Body of pancreas (tissue), 4 donors: ENCODE results near the gene KCNJ10. TPM values are rescaled to one million over a fixed set of nuclear protein-coding genes. Genes with fewer than 3 reads are reported as not detected.

Experiments
- ATAC-seq: fragments of 150-250 bp; one replicate; pipeline ENCODE4 v1.9.1; 2016
- DNase-seq, 4 donors: peaks; one replicate each; pipeline ENCODE4 v3.0.0-alpha.2; 2019
- H3K27ac ChIP-seq, 4 donors: fragments of 200-600 bp; sonication (generic); 1 replicate in 3 of 4; 2 replicates in 1 of 4; pipeline versions ENCODE4 v1.5.1 to v1.6.1; 2016 to 2019; ENCODE audit warnings: mild to moderate bottlenecking in 1 of 4, mixed read lengths in 1 of 4, moderate library complexity in 1 of 4
- H3K27me3 ChIP-seq, 2 donors: fragments of 200-600 bp; sonication (generic); one replicate each; pipeline ENCODE4 v1.6.0; 2016; ENCODE audit warnings: mild to moderate bottlenecking in 1 of 2
- H3K36me3 ChIP-seq, 2 donors: fragments of 200-600 bp; sonication (generic); replicated peaks in 1 of 2; 2 replicates each; pipeline ENCODE4 v1.5.1; 2016; ENCODE audit warnings: low read depth in 2 of 2; ENCODE audit not compliant: insufficient read depth in 1 of 2
- H3K4me1 ChIP-seq: fragments of 200-600 bp; sonication (generic); one replicate; pipeline ENCODE4 v1.6.0; 2016
- H3K4me3 ChIP-seq, 2 donors: fragments of 200-600 bp; sonication (generic); 1 replicate in 1 of 2; 2 replicates in 1 of 2; pipeline ENCODE4 v1.5.1; 2016 to 2019
- H3K9me3 ChIP-seq, 3 donors: fragments of 200-600 bp; sonication (generic); 1 replicate in 2 of 3; 2 replicates in 1 of 3; pipeline ENCODE4 v1.5.1; 2016
- POLR2A ChIP-seq, 3 donors: fragments of 450-650 bp; IDR thresholded peaks; one replicate each; pipeline ENCODE4 v1.6.1; 2016; ENCODE audit warnings: antibody characterized with exemption in 3 of 3, mild to moderate bottlenecking in 2 of 3
- WGBS, 2 donors: methylation state at CpG; one replicate each; pipeline ENCODE4 v1.1.5; 2017; 5-methylcytosine and 5-hydroxymethylcytosine counted together
- intact Hi-C: fragments of 100-400 bp; cut with DNase I; formaldehyde crosslinking; loops from one replicate; pipeline ENCODE4 v1.15.1; 2023
- total RNA-seq, 2 donors: library from RNA; depleted of rRNA; stranded (reverse); fragments of >200 nt; gene quantifications; one replicate each; pipeline ENCODE4 v1.1.0, GENCODE V29; 2016
- TF ChIP-seq, protein P1 (sequence below), 7 experiments: fragments of 450-650 bp in 4 of 7; fragments of 200-600 bp in 3 of 7; sonication (generic) in 3 of 7; IDR thresholded peaks; one replicate each; pipeline ENCODE4 v1.5.1; 2016 to 2019; ENCODE audit warnings: antibody characterized with exemption in 7 of 7

Gene KCNJ10
- total RNA-seq, 2 donors from 2014 or later, result not detected

DNA sequence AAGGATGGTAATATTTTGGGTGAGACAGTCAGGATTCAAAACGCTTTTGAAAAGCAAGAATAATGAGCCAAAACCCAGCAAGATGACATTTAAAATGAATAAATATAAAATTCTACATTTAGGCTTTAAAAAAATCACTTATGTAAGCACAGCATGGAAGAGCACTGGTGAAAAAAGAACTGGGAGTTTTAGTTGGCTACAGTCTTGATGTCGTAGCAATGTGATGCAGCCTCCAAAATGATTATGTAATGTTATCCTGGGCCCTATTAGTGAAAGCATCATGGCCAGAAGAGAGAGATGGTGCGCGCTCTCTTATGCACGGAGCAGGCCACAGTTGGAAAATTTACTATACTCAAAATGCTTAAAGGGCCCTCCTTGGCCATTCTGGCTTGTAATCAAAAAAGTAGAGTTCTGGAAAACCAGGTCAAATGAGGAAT is 16.5 kb upstream of the KCNJ10 start:
- H3K27ac ChIP-seq, result no peak overlapping the region
- peaks cover 0 to 5% of the 10 kb centered on the region in 2 donors for H3K36me3 ChIP-seq
- H3K4me1 ChIP-seq, result peaks cover 15% of the 10 kb centered on the region
- ATAC-seq (no peak), DNase-seq (no peak)
- 75% methylated on average over 5 of the region's 5 CpGs for WGBS, 2 donors
- intact Hi-C loops, result loop anchor here (5.0 kb wide), 2 partner anchors 34 to 144 kb away; no protein-coding TSS in a partner anchor
- peaks cover 0 to 2% of the 10 kb centered on the region in 2 donors for H3K27me3 ChIP-seq
- TF ChIP-seq, protein P1, sequence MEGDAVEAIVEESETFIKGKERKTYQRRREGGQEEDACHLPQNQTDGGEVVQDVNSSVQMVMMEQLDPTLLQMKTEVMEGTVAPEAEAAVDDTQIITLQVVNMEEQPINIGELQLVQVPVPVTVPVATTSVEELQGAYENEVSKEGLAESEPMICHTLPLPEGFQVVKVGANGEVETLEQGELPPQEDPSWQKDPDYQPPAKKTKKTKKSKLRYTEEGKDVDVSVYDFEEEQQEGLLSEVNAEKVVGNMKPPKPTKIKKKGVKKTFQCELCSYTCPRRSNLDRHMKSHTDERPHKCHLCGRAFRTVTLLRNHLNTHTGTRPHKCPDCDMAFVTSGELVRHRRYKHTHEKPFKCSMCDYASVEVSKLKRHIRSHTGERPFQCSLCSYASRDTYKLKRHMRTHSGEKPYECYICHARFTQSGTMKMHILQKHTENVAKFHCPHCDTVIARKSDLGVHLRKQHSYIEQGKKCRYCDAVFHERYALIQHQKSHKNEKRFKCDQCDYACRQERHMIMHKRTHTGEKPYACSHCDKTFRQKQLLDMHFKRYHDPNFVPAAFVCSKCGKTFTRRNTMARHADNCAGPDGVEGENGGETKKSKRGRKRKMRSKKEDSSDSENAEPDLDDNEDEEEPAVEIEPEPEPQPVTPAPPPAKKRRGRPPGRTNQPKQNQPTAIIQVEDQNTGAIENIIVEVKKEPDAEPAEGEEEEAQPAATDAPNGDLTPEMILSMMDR (IDR thresholded peaks at IDR 0.05), result no peak
- no peak for TF ChIP-seq POLR2A (IDR thresholded peaks at IDR 0.05)
- H3K9me3 ChIP-seq, result no peaks in the 10 kb centered on the region
- no peak overlapping the region for H3K4me3 ChIP-seq

DNA sequence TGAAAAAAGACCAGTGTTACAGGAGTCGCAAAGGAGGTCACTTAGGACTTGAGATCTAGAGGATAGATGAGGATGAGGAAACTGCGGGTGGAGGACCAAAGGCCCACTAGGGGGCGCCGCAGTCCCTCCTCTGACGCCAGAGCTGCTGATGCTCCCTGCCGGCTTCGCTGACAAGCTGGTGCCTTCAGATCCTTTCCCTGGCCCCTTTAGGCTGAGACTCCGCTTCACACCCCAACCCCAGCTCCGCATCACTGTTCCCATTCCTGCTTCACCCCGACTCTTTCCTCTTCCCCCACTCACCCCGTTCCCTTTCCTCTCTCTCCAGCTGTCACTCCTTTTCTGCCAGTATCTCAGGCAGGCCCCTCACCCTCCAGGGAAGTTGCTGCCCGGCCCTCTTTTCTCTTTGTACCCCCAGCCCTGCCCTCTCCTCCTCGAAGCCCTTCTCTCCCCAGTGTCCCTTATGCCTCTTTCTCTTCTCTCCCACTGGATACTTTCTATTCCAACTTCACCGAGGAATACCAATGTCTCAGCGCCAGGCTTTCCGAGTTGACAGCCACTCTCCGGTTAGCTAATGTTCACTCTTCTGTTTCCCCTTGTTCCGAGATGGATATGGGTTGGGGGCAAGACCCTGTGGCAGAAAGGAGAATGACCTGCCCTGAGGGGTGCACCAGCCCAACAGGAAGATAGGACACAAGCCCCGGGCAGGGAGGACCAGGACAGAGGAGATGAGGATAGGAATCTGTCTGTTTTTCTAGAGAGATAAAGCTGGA is 15.9 kb upstream of the KCNJ10 start:
- DNase-seq, result peak; percentile 77 to 87 (median 81)
- TF ChIP-seq, protein P1 (IDR thresholded peaks at IDR 0.05), result peak; percentile 65 to 86 (median 76)
- no peak for TF ChIP-seq POLR2A (IDR thresholded peaks at IDR 0.05)
- intact Hi-C loops, result loop anchor here (5.0 kb wide), 2 partner anchors 34 to 144 kb away; no protein-coding TSS in a partner anchor
- 40 to 47% methylated on average over 19 of the region's 19 CpGs for WGBS, 2 donors
- Histone ChIP-seq H3K27me3 (peaks cover 0 to 8% of the 10 kb centered on the region in 2 donors), H3K36me3 (no peaks in the 10 kb centered on the region), H3K4me1 (peaks cover 15% of the 10 kb centered on the region), H3K9me3 (no peaks in the 10 kb centered on the region), H3K27ac (no peak overlapping the region), H3K4me3 (no peak overlapping the region)
- ATAC-seq, result peak; percentile 43

DNA sequence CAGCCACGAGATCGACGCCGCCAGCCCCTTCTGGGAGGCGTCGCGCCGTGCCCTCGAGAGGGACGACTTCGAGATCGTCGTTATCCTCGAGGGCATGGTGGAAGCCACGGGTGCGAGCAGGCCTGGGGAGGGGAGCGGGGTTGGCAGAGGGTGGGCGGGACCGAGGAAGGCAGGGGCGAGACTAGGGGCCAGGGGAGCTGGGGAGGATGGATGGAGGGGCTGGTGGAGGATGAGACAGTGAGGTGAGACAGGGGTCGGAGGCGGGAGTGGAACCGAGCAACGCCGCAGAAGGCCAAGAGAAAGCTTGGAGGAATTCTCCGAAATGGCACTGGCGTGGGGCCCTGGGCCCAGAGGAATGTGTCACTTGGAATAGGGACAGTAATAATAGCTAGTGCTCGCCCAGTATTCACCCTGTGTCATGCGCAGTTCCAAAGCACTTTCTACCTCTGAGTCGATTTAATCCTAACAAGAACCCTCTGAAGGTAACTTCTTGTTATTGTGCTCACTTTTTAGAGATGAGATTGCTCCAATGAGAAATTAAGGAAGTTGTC is 14.9 kb upstream of the KCNJ10 start:
- no peaks in the 10 kb centered on the region for H3K9me3 ChIP-seq
- TF ChIP-seq, protein P1 (IDR thresholded peaks at IDR 0.05), result no peak
- no peak for TF ChIP-seq POLR2A (IDR thresholded peaks at IDR 0.05)
- H3K27ac ChIP-seq, result no peak overlapping the region
- H3K4me1 ChIP-seq, result peaks cover 15% of the 10 kb centered on the region
- WGBS, 2 donors, result 69 to 84% methylated on average over 23 to 26 of the region's 30 CpGs
- ATAC-seq, result no peak
- H3K4me3 ChIP-seq, result no peak overlapping the region
- intact Hi-C loops, result loop anchor here (5.0 kb wide), 2 partner anchors 33 to 143 kb away; no protein-coding TSS in a partner anchor
- no peak for DNase-seq
- H3K27me3 ChIP-seq, result peaks cover 0 to 14% of the 10 kb centered on the region in 2 donors
- H3K36me3 ChIP-seq, result no peaks in the 10 kb centered on the region

GRCh38 chr1:160083968-160084770 is 14.2 kb upstream of the KCNJ10 start:
- 12 to 64% methylated on average over 9 to 89 of the region's 96 CpGs for WGBS, 2 donors
- Histone ChIP-seq H3K9me3 (no peaks in the 10 kb centered on the region), H3K27ac (no peak overlapping the region), H3K4me3 (no peak overlapping the region), H3K27me3 (peaks cover 0 to 14% of the 10 kb centered on the region in 2 donors), H3K36me3 (no peaks in the 10 kb centered on the region), H3K4me1 (peaks cover 15% of the 10 kb centered on the region)
- TF ChIP-seq POLR2A (IDR thresholded peaks at IDR 0.05), result no peak
- TF ChIP-seq, protein P1 (IDR thresholded peaks at IDR 0.05), result peak; percentile 50 to 87 (median 81)
- ATAC-seq (peak; percentile 91), DNase-seq (peak; percentile 89 to 93 (median 90))
- intact Hi-C loops, result no loop called here
